Measurements from ENCODE around the gene LIG3.
A peak's percentile ranks its signal among the peaks of the same experiment; 100 is the strongest.
"Not testable (repeated sequence)": the region's sequence is repeated elsewhere in the genome, so short reads cannot be mapped to it uniquely, and the experiment has no call there.

Gene LIG3

DNA sequence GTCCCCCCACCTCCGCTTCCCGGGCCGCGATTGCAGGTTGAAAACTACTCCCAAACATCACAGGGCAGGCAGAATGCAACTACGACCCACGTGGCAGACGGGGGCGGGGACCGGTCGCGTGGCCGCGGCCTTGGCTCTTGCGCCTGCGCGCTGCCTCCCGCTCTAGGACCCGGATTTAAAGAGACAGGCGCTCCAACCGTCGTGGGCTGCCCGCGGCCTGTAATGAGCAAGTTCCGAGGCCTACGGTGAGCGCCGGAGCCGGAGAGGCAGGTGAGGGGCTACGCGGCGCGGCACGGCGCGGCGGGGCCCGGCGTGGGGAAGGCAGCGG, at the start of gene LIG3:
TSS of gene LIG3 (plus strand) at position 160 of the 328 bp plus-strand sequence. CDS start 2,494 bp downstream, outside the sequence.
- in situ Hi-C loops (cut with MboI; ENCODE audit: low pct_unique_long_range_greater_than_20kb, low sequenced_read_pairs), result no loop called here
- peak; percentile 95 for DNase-seq

DNA sequence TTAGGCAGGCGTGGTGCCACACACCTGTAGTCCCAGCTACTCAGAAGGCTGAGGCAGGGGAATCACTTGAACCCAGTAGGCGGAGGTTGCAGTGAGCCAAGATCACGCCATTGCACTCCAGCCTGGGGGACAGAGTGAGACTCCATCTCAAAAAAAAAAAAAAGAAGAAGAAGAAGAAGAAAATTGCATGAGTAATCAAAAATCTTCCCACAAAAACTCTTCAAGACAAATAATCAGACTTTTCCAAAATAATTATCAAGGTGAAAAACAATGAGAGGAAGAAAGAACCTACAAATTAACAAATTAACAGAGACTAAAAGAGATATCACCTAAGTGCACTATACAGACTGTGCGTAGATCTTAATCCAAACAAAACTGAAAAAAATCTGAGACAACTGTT, 29.5 kb upstream of the LIG3 start:
- in situ Hi-C loops (cut with MboI; ENCODE audit: low pct_unique_long_range_greater_than_20kb, low sequenced_read_pairs), result not testable (repeated sequence)

DNA sequence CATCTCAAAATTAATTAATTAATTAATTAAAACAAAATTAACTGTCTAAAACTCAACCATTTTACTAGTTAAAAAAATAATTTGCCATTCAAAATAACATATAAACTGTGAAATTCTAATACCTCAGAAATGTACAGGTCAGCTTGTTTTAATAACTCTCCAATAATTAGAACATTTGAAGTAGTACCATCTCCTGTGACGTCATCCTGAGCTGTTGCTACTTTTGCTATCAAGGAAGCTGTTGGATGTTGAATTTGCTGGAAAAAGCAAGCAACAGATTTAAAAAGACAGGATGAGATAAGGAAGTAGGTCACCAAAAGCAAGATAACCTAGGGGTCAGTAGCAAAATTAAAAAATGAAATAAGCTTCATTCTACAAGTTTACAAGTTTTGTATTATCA, 21.9 kb upstream of the LIG3 start:
- DNase-seq, result no peak
- in situ Hi-C loops (cut with MboI; ENCODE audit: low pct_unique_long_range_greater_than_20kb, low sequenced_read_pairs), result no loop called here

More for the DNA sequence above, 29.5 kb upstream of the LIG3 start:
- DNase-seq, result not testable (repeated sequence)

DNA sequence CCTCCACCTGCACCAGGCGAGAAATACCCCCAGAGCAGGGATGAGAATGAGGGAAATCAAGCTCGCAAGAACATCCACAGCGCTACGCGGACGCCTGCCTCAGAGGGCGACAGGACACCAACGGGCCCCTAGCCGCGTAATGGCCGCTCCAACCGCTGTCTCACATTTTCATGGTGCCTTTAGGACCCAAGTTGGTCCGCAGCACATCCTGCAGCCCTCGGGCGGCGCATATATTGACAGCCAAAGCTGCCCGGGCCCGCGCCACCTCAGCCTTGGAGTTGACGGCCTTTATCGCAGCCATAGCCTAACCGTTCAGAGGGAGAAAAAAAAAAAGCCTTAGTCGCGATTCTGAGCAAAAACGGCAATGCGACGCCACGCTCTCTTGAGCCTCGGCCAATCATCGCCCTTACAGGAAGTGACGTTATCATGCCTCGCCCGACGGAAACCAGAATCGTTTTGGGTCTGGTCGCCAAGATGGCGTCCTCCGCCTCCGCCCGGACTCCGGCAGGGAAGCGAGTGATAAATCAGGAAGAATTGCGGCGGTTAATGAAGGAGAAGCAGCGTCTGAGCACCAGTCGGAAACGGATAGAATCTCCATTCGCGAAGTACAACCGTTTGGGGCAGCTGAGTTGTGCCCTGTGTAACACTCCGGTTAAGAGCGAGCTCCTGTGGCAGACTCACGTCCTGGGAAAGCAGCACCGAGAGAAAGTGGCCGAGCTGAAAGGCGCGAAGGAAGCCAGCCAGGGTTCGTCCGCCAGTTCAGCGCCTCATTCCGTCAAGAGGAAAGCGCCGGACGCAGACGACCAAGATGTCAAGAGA, 19.0 kb upstream of the LIG3 start, which contains the start of the genes CCT6B and ZNF830:
TSS of gene CCT6B (minus strand) at position 368 of the 819 bp plus-strand sequence. CDS start at position 301, 67 bp downstream.
TSS of gene ZNF830 (plus strand) at position 448 of the 819 bp plus-strand sequence. CDS start at position 475, 27 bp downstream.
- in situ Hi-C loops (cut with MboI; ENCODE audit: low pct_unique_long_range_greater_than_20kb, low sequenced_read_pairs), result no loop called here

DNA sequence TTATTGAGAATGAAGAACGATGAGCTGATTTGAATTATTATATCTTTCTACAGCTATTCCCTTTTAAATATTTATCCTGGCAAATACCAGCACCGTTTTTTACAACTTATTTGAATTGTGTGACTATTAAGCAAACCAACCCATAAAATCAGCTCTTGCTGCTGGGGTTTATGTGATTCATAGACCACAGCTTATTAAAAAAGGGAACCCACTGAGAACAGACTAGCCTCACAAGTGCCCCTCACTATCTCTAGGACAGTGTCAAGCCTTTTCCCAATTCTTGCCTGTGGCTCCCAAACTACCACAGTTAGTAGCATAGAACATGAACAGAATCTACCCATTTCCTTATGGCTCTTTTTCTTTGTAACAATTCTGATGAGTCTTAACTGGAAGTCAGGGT, 6.1 kb upstream of the LIG3 start:
- in situ Hi-C loops (cut with MboI; ENCODE audit: low pct_unique_long_range_greater_than_20kb, low sequenced_read_pairs), result no loop called here
- no peak for DNase-seq

More for the DNA sequence above, 19.0 kb upstream of the LIG3 start, which contains the start of the genes CCT6B and ZNF830:
- DNase-seq, result peak; percentile 92

DNA sequence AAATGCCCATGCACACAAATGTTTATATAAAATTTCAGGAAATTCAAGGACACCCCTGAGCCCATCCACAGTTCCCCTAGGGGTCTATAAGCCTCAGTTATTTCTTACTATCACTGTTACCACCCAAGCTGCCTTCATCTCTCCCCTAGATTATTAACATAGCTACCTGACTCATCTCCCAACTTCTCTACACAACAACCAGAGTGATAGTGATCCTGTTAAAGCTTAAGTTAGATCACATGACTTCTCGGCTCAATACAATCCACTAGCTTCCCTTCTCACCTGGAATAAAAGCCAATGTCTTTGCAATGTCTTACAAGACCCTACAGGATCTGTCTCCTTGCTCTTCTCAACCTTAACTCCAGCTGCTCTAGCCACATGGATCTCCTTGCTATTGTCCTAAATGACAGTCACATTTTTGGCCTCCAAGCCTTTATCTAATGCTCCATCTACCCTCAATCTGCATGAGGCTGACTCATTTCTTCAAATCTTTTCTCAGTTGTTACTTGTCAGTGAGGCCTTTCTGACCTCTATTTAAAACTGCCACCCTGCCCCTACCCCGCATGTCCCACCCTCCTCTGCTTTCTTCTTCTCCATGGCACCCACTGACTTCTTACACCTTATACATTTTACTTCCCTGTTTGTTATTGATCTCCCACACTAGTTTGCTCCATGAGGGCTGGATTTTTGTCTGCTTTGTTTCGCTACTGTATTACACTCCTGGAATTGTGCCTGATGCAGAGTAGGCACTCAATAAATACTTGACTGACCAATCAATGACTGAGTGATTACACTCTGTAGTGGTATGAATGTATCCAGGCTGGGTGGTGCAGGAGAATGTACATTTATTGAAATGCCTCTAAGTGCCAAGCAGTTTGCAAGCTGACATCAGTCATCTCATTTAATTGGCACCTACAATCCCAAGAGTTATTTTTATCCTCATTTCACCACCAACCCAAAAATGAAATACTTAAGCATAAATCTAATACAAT, 5.2 kb upstream of the LIG3 start:
- in situ Hi-C loops (cut with MboI; ENCODE audit: low pct_unique_long_range_greater_than_20kb, low sequenced_read_pairs), result no loop called here
- no peak for DNase-seq

DNA sequence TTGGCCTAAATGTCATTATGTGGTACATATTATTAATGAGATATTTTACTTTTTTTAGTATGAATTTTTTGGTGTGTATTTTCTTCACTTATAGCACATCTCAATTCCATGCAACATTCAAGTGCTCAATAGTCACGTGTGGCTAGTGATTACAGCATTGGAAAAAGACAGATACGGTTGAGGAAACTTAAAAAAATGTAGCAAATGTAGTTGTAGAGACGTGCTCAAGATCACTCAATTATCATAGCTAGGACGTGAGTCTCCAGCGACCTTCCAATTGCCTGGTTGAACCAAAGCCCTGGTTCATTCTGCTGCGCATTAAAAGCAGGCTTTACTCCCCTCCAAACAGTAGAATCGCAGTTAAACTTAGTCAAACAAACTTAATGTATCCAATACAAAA, 1.2 kb upstream of the LIG3 start:
- in situ Hi-C loops (cut with MboI; ENCODE audit: low pct_unique_long_range_greater_than_20kb, low sequenced_read_pairs), result no loop called here
- DNase-seq, result no peak

DNA sequence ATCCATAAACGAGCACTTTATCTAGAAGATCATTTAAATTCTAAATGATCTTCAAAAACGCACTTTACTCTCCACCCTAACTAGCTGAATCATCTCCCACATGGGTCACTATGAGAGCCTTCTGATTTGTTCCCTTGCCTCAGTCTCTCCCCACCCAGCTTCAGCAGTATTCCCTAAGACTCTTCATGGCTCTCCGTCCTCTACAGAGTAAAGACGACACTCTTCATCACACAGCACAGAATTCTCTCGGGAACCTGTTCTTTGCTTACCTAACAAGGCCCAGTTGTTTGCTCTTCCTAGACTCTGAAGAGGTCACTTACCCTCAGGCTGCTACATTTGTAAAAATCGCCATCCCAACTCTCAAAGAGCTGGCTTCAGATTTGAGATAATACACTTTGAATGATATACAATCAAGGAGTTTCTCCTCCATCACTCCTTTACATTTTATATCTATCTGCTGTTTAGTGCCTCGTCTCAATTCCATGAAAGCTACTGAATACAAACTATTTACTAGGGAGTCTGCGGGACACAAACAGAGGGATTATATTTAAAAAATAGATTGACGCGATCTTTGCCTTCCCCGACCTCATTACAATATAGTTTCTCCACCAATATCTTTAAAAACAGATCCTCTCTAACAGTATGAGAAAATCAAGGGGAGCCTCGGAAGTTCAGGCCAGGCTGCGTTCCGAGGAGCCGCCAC, 511 bp upstream of the LIG3 start:
- in situ Hi-C loops (cut with MboI; ENCODE audit: low pct_unique_long_range_greater_than_20kb, low sequenced_read_pairs), result no loop called here

DNA sequence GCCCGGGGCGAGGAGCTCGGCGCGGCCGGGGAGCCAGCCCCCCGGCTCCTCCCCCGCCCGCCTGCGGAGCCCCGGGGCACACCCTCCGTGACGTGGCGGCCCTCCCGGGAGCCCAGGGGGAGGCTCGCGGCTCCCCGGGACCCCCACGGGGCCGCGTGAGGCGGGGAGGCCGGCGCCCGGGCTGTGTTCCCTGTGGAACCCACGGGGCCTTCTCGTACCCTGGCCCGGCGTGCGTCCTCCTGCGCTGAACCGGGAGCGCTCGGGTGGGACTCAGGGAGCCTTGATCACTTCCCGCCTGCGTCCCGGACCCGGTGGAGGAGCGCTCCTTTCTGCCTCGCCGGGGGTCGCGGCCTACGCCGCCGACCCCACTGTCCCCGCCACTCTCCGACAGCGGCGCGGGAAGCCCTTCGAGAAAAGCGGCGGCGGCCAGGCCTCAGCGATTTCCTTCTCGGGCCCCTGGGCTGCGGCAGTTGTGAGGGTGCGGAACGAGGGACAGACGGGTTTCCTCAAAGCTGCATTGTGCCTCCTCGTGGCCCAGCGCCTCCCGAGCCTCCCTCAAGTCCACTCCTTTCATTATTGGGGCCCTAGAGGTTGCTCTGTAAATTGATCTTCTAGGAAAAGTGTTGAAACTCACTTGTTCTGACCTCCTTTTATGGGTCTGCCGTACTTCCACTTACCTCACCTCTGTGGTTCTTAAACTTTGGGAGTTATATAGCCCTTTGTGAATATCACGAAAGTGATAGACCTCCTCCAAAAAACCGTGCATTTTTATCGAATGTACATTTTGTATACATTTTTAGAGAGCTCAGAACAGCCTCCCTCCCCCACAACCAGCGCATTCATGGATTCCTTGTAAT, 597 bp downstream of the LIG3 start:
- DNase-seq, result peak; percentile 85
- in situ Hi-C loops (cut with MboI; ENCODE audit: low pct_unique_long_range_greater_than_20kb, low sequenced_read_pairs), result no loop called here

More for the DNA sequence above, 511 bp upstream of the LIG3 start:
- DNase-seq, result peak; percentile 15

DNA sequence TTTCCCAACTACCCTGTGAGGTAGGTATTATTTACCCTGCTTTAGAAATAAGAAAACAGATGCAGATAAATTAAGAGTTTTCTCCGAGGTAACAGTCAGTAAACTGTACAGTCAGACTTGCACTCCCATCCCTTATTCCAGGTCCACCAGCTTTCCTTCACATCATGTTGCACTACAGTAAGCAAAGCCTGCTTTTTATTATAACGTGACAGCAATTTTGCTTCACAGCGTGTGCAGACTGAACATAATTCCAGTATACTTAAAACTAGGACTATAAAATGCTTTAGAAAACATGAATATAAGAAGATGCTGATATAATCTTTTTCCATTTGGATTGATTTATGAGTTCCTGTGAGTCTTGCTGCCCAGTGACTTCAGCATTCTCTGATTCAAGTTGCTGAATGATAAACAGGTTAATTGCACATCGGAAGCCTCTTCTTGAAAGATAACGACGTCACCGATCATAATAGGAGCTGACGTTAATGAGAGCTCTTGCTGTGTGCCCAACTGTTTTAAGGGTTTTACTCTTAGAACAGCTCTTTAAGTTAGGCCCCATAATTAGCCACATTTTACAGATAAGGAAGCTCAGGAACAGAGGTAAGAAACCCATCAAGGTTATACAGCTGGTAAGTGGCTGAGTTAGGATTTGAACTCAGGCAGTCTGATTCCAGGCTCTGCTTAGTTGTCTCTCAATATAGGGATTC, 1.4 kb downstream of the LIG3 start:
- in situ Hi-C loops (cut with MboI; ENCODE audit: low pct_unique_long_range_greater_than_20kb, low sequenced_read_pairs), result no loop called here
- DNase-seq, result peak; percentile 60

DNA sequence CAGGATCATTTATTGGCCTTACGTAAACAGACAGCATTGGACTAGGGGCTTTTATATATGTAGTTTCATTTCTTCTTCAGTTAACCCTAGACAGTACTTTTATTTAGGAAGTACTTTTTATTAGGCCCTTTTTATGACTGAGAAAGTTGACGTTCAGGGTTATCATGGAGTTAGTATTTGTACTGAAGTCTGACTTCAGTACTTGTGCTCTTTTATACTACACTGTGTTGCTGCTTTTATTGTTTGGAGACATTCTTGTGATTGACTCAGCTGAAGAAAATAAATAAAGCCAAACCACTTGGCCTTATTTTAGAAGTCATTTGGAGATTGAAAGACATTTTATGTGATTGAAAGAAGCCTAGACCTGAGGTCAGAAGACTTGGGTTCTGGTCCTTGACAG, 6.9 kb downstream of the LIG3 start:
- no peak for DNase-seq
- in situ Hi-C loops (cut with MboI; ENCODE audit: low pct_unique_long_range_greater_than_20kb, low sequenced_read_pairs), result no loop called here

DNA sequence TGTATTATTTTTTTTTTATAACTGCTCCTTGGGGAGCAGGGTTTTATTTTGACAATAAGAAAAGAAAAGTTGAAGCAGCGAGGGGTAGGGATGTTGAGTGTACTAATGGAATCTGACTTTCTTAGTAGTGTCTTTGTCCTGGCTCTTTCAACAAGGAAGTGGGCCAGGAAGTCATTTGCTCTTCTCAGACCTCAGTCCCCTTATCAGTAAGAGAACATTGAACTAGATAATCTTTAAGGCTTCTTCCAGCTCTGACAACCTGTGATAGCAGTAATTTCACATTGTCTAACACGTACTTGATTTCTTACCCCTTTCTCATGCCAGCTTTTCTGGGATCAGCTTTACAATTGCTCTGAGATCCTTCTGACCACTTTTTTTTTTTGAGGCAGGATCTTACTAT, 8.3 kb downstream of the LIG3 start:
- in situ Hi-C loops (cut with MboI; ENCODE audit: low pct_unique_long_range_greater_than_20kb, low sequenced_read_pairs), result no loop called here
- DNase-seq, result peak; percentile 61

DNA sequence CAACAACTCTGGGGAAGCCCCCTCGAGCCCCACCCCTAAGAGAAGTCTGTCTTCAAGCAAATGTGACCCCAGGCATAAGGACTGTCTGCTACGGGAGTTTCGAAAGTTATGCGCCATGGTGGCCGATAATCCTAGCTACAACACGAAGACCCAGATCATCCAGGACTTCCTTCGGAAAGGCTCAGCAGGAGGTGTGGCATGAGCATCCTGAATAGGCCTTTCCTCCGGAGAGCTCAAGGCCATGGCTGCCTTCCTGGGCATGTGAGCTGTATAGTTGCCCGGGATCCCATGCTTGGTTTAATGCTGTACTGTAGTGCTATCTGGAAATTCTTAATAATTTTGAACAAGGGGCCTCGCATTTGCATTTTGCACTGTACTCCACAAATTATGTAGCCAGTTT, 9.2 kb downstream of the LIG3 start:
- DNase-seq, result no peak
- in situ Hi-C loops (cut with MboI; ENCODE audit: low pct_unique_long_range_greater_than_20kb, low sequenced_read_pairs), result no loop called here

DNA sequence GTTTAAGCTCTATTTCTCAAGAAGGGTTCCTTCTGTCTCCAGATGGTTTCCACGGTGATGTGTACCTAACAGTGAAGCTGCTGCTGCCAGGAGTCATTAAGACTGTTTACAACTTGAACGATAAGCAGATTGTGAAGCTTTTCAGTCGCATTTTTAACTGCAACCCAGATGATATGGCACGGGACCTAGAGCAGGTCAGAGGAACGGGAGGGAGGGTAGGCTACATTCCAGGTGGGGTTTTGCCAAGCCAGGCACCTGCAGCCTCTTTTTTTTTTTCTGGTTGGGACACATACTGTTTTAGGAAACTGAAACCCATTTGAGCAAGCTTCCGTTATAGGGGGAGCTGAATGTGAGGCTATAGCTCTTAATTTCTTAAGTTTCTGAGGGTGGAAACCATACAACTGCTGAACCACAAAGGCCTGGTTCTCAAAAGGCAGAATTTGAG, 10.6 kb downstream of the LIG3 start:
- DNase-seq, result no peak
- in situ Hi-C loops (cut with MboI; ENCODE audit: low pct_unique_long_range_greater_than_20kb, low sequenced_read_pairs), result no loop called here

DNA sequence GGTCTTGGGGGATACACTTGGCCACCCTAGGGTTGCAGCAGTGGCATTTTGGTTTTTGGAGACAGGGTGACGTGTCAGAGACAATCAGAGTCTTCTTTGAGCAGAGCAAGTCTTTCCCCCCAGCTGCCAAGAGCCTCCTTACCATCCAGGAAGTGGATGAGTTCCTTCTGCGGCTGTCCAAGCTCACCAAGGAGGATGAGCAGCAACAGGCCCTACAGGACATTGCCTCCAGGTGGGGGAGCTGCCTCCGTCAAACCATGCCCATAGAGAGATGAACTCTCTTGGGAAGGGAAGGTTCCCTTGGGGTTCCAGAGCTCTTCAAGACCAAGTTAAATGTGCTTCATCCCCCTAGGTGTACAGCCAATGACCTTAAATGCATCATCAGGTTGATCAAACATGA, 11.3 kb downstream of the LIG3 start:
- no peak for DNase-seq
- in situ Hi-C loops (cut with MboI; ENCODE audit: low pct_unique_long_range_greater_than_20kb, low sequenced_read_pairs), result no loop called here

DNA sequence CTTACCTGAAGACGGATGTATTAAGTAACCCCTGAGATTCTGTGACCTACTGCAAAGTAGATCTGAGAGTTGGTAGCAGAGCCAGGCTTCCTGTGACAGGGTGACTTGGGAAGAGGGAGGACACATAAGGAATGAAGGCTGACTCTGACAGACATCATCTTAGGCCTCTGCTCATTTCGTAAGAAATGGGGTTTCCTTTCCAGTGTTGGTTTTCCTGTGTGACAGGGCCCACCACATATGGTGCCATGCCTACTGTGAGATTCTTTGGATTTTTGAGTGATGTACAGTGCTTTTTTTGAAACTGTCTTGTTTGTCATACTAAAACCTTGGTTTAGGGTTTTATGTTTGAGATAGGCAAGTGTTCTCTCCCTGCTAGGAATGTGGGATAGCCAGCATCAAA, 12.7 kb downstream of the LIG3 start:
- no peak for DNase-seq
- in situ Hi-C loops (cut with MboI; ENCODE audit: low pct_unique_long_range_greater_than_20kb, low sequenced_read_pairs), result no loop called here

DNA sequence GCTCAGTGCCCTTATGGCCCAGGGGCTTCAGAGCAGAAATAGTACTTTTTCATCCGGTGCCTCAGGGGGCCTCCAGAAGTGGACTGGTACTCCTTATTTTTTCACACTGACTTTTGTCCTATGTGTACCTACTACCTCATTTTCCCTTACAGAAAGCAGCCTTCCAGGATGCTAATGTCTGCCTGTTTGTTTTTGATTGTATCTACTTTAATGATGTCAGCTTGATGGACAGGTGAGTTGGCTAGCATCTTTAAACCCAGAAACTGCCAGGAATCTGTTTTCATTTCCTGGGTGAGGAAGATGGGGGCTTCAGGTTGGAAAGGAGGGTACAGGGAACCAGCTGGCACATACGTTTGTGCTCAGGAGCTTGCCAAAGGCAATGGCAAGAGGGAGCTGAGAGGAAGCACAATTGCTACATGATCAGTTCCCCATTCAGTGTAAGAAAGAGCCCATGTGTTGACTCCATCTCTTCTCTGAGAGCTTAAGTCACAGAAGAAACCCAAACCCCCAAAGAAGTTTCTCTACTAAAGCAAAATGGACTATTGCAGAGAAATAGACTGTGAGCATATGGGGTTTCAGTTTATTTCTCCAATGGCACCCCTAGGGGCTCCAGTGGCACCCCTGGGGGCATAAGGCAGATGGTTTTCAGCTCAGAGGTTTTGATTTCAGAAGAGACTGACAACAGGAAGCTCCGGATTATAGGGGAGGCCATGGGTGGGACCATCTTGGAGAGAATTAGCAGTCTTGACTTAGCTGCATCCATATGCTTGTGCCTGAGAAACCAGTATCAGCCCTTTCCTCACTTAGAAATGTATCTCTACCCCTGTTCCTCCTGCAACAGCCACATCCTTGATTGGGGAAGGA, 16.3 kb downstream of the LIG3 start:
- in situ Hi-C loops (cut with MboI; ENCODE audit: low pct_unique_long_range_greater_than_20kb, low sequenced_read_pairs), result no loop called here
- DNase-seq, result no peak

Data from KBM-7 (cell line).